Right lobe of liver (tissue), 4 donors: Measurements from ENCODE around the gene SMCO2.

Source experiments
- POLR2A ChIP-seq: fragments of 450-650 bp; IDR thresholded peaks from one replicate; pipeline ENCODE4 v1.6.1; 2017; ENCODE audit warnings: antibody characterized with exemption, mild to moderate bottlenecking
- TF ChIP-seq, protein P1 (sequence below), 4 donors: fragments of 200-600 bp in 3 of 4; fragments of 450-650 bp in 1 of 4; IDR thresholded peaks; one replicate each; pipeline versions ENCODE4 v1.5.1 to v1.8.0; 2016 to 2022; ENCODE audit warnings: antibody characterized with exemption in 4 of 4, mild to moderate bottlenecking in 2 of 4
- donor health status: DM: no; HTN: no; CAD: no.
- donor health status: DM: no; HTN: no; CAD: no.
- donor health status: DM: no; HTN: yes; CAD: no.

DNA sequence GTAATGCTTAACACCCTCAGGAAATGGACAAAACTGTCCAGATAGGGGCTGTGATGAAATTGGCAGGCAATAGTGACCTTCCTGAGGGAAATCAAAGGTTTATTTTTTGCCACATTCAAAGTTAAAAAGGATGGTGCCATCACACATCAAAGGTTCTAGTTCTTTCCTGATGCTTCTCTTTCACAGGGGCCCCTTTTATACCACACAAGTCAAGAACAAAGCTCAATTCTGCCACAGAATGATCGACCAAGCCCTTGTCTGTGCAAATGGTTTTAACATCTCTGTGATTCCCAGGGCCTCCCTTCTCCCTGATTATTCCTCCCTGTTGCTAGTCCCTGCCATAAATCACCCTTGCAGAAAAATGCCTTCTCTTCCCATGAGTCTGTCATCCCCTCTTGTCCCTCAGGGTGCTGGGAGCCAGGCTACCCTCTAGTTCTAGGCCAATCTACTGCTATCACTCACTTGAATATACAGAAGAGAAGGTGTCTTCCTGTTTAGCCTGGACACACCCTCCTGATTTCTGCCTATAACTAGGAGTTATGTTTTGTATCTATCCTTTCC is 22.7 kb downstream of the SMCO2 start:
- no peak for TF ChIP-seq POLR2A
- TF ChIP-seq, protein P1, sequence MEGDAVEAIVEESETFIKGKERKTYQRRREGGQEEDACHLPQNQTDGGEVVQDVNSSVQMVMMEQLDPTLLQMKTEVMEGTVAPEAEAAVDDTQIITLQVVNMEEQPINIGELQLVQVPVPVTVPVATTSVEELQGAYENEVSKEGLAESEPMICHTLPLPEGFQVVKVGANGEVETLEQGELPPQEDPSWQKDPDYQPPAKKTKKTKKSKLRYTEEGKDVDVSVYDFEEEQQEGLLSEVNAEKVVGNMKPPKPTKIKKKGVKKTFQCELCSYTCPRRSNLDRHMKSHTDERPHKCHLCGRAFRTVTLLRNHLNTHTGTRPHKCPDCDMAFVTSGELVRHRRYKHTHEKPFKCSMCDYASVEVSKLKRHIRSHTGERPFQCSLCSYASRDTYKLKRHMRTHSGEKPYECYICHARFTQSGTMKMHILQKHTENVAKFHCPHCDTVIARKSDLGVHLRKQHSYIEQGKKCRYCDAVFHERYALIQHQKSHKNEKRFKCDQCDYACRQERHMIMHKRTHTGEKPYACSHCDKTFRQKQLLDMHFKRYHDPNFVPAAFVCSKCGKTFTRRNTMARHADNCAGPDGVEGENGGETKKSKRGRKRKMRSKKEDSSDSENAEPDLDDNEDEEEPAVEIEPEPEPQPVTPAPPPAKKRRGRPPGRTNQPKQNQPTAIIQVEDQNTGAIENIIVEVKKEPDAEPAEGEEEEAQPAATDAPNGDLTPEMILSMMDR (IDR thresholded peaks at IDR 0.05) = no peak
